Liver (tissue), 9 donors: Measurements from ENCODE around the gene SP140L. TPM values are rescaled to one million over a fixed set of nuclear protein-coding genes. Genes with fewer than 3 reads are reported as not detected.

Experiments used
- DNase-seq: peaks from one replicate; pipeline ENCODE4 v3.0.0-alpha.2; 2017; ENCODE audit warnings: low spot score
- H3K27ac ChIP-seq, 2 donors: one replicate each; pipeline ENCODE4 v1.7.0; 2013; ENCODE audit warnings: inconsistent platforms in 2 of 2, low read length in 2 of 2, control low read depth in 1 of 2, low read depth in 1 of 2, mild to moderate bottlenecking in 1 of 2
- H3K27me3 ChIP-seq, 4 donors: one replicate each; pipeline versions ENCODE4 v1.6.1 to v1.7.0; 2013; ENCODE audit warnings: low read length in 3 of 4, inconsistent platforms in 1 of 4, mild to moderate bottlenecking in 1 of 4, moderate library complexity in 1 of 4; ENCODE audit not compliant: control insufficient read depth in 4 of 4, insufficient read depth in 4 of 4
- H3K36me3 ChIP-seq, 4 donors: one replicate each; pipeline versions ENCODE4 v1.6.1 to v1.7.0; 2013; ENCODE audit warnings: low read length in 3 of 4, mild to moderate bottlenecking in 3 of 4, low read depth in 1 of 4, moderate library complexity in 1 of 4; ENCODE audit not compliant: control insufficient read depth in 4 of 4, insufficient read depth in 3 of 4
- H3K4me1 ChIP-seq, 4 donors: one replicate each; pipeline versions ENCODE4 v1.6.1 to v1.7.0; 2013; ENCODE audit warnings: low read length in 3 of 4, mild to moderate bottlenecking in 3 of 4, moderate library complexity in 1 of 4; ENCODE audit not compliant: control insufficient read depth in 4 of 4, insufficient read depth in 4 of 4
- H3K4me3 ChIP-seq, 3 donors: one replicate each; pipeline versions ENCODE4 v1.6.1 to v1.7.0; 2013; ENCODE audit warnings: low read length in 3 of 3, control low read depth in 1 of 3, low read depth in 1 of 3, mild to moderate bottlenecking in 1 of 3
- H3K9ac ChIP-seq, 2 donors: one replicate each; pipeline ENCODE4 v1.7.0; 2013; ENCODE audit warnings: low read length in 2 of 2, mild to moderate bottlenecking in 2 of 2, moderate library complexity in 2 of 2, control low read depth in 1 of 2, low read depth in 1 of 2
- H3K9me3 ChIP-seq, 4 donors: one replicate each; pipeline versions ENCODE4 v1.6.1 to v1.7.0; 2013; ENCODE audit warnings: low read length in 3 of 4; ENCODE audit not compliant: control insufficient read depth in 4 of 4
- CTCF ChIP-seq: fragments of 150-350 bp; IDR thresholded peaks from 2 replicates; pipeline ENCODE4 v1.5.1; 2017; ENCODE audit warnings: improper control_type of control experiment, low read depth, low read length; ENCODE audit not compliant: missing input control
- EGR1 ChIP-seq, 2 donors: IDR thresholded peaks; 2 replicates each; pipeline ENCODE4 v1.6.1; 2016 to 2018; ENCODE audit warnings: antibody characterized with exemption in 2 of 2, low read depth in 2 of 2
- FOXA1 ChIP-seq: IDR thresholded peaks from 2 replicates; pipeline ENCODE4 v1.6.1; 2016; ENCODE audit warnings: antibody characterized with exemption
- FOXA2 ChIP-seq: IDR thresholded peaks from 2 replicates; pipeline ENCODE4 v1.6.1; 2016; ENCODE audit warnings: antibody characterized with exemption
- GABPA ChIP-seq, 2 donors: IDR thresholded peaks in 1 of 2; conservative IDR thresholded peaks in 1 of 2; 2 replicates each; pipeline ENCODE4 v1.6.1; 2016; ENCODE audit warnings: antibody characterized with exemption in 2 of 2, mild to moderate bottlenecking in 1 of 2, moderate library complexity in 1 of 2
- HNF4A ChIP-seq, 2 donors: conservative IDR thresholded peaks; 2 replicates each; pipeline ENCODE4 v1.6.1; 2016; ENCODE audit warnings: antibody characterized with exemption in 2 of 2, mild to moderate bottlenecking in 2 of 2
- HNF4G ChIP-seq: IDR thresholded peaks from 2 replicates; pipeline ENCODE4 v1.6.1; 2016; ENCODE audit warnings: antibody characterized with exemption
- JUND ChIP-seq, 2 donors: IDR thresholded peaks; 2 replicates each; pipeline ENCODE4 v1.6.1; 2016; ENCODE audit warnings: antibody characterized with exemption in 2 of 2
- NR2F2 ChIP-seq: IDR thresholded peaks from 2 replicates; pipeline ENCODE4 v1.6.1; 2016; ENCODE audit warnings: antibody characterized with exemption
- RAD21 ChIP-seq, 2 donors: IDR thresholded peaks; 2 replicates each; pipeline ENCODE4 v1.6.1; 2016; ENCODE audit warnings: antibody characterized with exemption in 2 of 2, mild to moderate bottlenecking in 2 of 2
- REST ChIP-seq: IDR thresholded peaks from 2 replicates; pipeline ENCODE4 v1.6.1; 2016; ENCODE audit warnings: antibody characterized with exemption, mild to moderate bottlenecking
- RXRA ChIP-seq, 2 donors: IDR thresholded peaks; 2 replicates each; pipeline ENCODE4 v1.6.1; 2017 to 2018; ENCODE audit warnings: antibody characterized with exemption in 2 of 2, mild to moderate bottlenecking in 1 of 2
- SP1 ChIP-seq: IDR thresholded peaks from 2 replicates; pipeline ENCODE4 v1.6.1; 2018; ENCODE audit warnings: antibody characterized with exemption, mild to moderate bottlenecking
- TAF1 ChIP-seq: conservative IDR thresholded peaks from 2 replicates; pipeline ENCODE4 v1.6.1; 2016; ENCODE audit warnings: antibody characterized with exemption, mild to moderate bottlenecking
- YY1 ChIP-seq: IDR thresholded peaks from 2 replicates; pipeline ENCODE4 v1.6.1; 2016; ENCODE audit warnings: antibody characterized with exemption, mild to moderate bottlenecking
- ZBTB33 ChIP-seq: IDR thresholded peaks from 2 replicates; pipeline ENCODE4 v1.6.1; 2016; ENCODE audit warnings: antibody characterized with exemption
- WGBS: extraction: QIAGEN DNeasy Blood & Tissue Kit; methylation state at CpG from one replicate; pipeline ENCODE4 v1.1.7; 2013; 5-methylcytosine and 5-hydroxymethylcytosine counted together
- polyA plus RNA-seq, 2 donors: library from polyadenylated mRNA; stranded (reverse) in 1 of 2; unstranded in 1 of 2; fragments of 200-250 nt in 1 of 2; fragments of >200 nt in 1 of 2; fragmentation: Nextera tagmentation in 1 of 2; extraction: Ambion mirVana in 1 of 2; gene quantifications; one replicate each; pipeline versions ENCODE4 v1.2.1 to v1.2.3, GENCODE V29; 2013 to 2015
- total RNA-seq, 2 donors: library from RNA; depleted of rRNA; stranded (reverse); fragments of >200 nt; gene quantifications; one replicate each; pipeline ENCODE4 v1.2.3, GENCODE V29; 2014
- TF ChIP-seq, protein P1 (sequence below): IDR thresholded peaks from 2 replicates; pipeline ENCODE4 v1.6.1; 2016; ENCODE audit warnings: antibody characterized with exemption
- TF ChIP-seq, protein P2 (sequence below): IDR thresholded peaks from 2 replicates; pipeline ENCODE4 v1.6.1; 2016; ENCODE audit warnings: antibody characterized with exemption
- donor health status: healthy.
- donor health status: healthy.
- donor health status: healthy.
- donor health status: healthy.
- donor health status: healthy.

Gene SP140L
- total and polyA plus RNA-seq, 4 donors = 3.1 to 21.5 (median 6.6) TPM

- TF ChIP-seq RAD21 (IDR thresholded peaks at IDR 0.05) (no peak), HNF4A (conservative IDR thresholded peaks at IDR 0.05) (no peak), YY1 (no peak), EGR1 (IDR thresholded peaks at IDR 0.05; ENCODE audit: low read depth in 2 of 2) (no peak), RXRA (IDR thresholded peaks at IDR 0.05) (no peak), FOXA2 (no peak), TAF1 (no peak), CTCF (no peak)
- TF ChIP-seq, protein P1, sequence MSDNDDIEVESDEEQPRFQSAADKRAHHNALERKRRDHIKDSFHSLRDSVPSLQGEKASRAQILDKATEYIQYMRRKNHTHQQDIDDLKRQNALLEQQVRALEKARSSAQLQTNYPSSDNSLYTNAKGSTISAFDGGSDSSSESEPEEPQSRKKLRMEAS = no peak
- peaks cover 1 to 13% (median 7%) of the 10 kb centered on the region in 4 donors for H3K36me3 ChIP-seq
- no peak overlapping the region for H3K27ac ChIP-seq
- H3K27me3 ChIP-seq = no peaks in the 10 kb centered on the region
- no peak overlapping the region for H3K4me3 ChIP-seq
- DNase-seq = no peak
- no peak overlapping the region for H3K9ac ChIP-seq
- 96% methylated on average over 7 of the region's 7 CpGs for WGBS
- H3K4me1 ChIP-seq = peaks cover 0 to 18% (median 9%) of the 10 kb centered on the region in 4 donors
- no peaks in the 10 kb centered on the region for H3K9me3 ChIP-seq
These were observed 3.7 kb downstream of the SP140L start for GRCh38 chr2:230330725-230331124.

- Histone ChIP-seq H3K27me3 (no peaks in the 10 kb centered on the region), H3K9ac (no peak overlapping the region), H3K4me1 (no peaks in the 10 kb centered on the region), H3K9me3 (no peaks in the 10 kb centered on the region), H3K27ac (no peak overlapping the region), H3K4me3 (no peak overlapping the region), H3K36me3 (peaks cover 0 to 17% (median 9%) of the 10 kb centered on the region in 4 donors)
- TF ChIP-seq YY1 = no peak
- TF ChIP-seq RAD21 (IDR thresholded peaks at IDR 0.05) = no peak
- no peak for TF ChIP-seq RXRA (IDR thresholded peaks at IDR 0.05)
- TF ChIP-seq REST = no peak
- no peak for TF ChIP-seq CTCF
- TF ChIP-seq FOXA1 = no peak
- TF ChIP-seq JUND (IDR thresholded peaks at IDR 0.05) = no peak
- TF ChIP-seq SP1 = no peak
- TF ChIP-seq, protein P1 = no peak
- TF ChIP-seq FOXA2 = no peak
- TF ChIP-seq NR2F2 = no peak
- TF ChIP-seq GABPA (IDR thresholded peaks at IDR 0.05 in 1 of 2, conservative IDR thresholded peaks at IDR 0.05 in 1 of 2) = no peak
- TF ChIP-seq TAF1 = no peak
- TF ChIP-seq HNF4G = no peak
- no peak for TF ChIP-seq EGR1 (IDR thresholded peaks at IDR 0.05; ENCODE audit: low read depth in 2 of 2)
- no peak for TF ChIP-seq ZBTB33
- TF ChIP-seq, protein P2, sequence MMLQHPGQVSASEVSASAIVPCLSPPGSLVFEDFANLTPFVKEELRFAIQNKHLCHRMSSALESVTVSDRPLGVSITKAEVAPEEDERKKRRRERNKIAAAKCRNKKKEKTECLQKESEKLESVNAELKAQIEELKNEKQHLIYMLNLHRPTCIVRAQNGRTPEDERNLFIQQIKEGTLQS = no peak
- TF ChIP-seq HNF4A (conservative IDR thresholded peaks at IDR 0.05) = no peak
- 57% methylated on average over 3 of the region's 3 CpGs for WGBS
- DNase-seq = no peak
These were observed 8.5 kb downstream of the SP140L start for GRCh38 chr2:230335461-230335863.
